HG02885 (cell line): ENCODE results near the gene ZNF492.
"Not testable (repeated sequence)": the region's sequence is repeated elsewhere in the genome, so short reads cannot be mapped to it uniquely, and the experiment has no call there.

Source experiments
- ATAC-seq: cut with Tn5 transposase; IDR thresholded peaks from one replicate; pipeline ENCODE4 v1.9.1; 2021; ENCODE audit warnings: mild to moderate bottlenecking; ENCODE audit not compliant: unreplicated experiment, poor library complexity

ZNF492 gene

GRCh38 chr19:22616659-22617058 is 17.5 kb upstream of the ZNF492 start:
- ATAC-seq = no peak

DNA sequence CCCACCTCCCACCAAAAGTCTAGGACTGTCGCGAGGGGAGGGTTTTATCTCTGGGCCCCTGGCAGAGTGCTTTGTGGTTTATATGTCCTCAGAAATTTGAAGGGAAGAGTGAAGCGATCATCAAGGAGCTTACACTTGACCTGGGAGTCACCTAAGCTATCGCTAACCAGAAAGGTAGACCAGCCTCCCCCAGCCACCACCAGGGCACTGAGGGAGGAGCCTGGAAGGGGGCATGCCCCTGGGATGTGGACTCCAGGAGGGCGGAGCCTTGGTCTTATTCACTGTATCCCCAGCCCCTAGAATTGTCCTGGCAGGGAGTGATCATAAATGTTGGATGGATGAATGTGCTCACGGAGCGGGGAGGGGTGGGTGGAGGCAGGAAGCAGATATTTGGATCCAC is 16.9 kb upstream of the ZNF492 start:
- ATAC-seq = not testable (repeated sequence)

DNA sequence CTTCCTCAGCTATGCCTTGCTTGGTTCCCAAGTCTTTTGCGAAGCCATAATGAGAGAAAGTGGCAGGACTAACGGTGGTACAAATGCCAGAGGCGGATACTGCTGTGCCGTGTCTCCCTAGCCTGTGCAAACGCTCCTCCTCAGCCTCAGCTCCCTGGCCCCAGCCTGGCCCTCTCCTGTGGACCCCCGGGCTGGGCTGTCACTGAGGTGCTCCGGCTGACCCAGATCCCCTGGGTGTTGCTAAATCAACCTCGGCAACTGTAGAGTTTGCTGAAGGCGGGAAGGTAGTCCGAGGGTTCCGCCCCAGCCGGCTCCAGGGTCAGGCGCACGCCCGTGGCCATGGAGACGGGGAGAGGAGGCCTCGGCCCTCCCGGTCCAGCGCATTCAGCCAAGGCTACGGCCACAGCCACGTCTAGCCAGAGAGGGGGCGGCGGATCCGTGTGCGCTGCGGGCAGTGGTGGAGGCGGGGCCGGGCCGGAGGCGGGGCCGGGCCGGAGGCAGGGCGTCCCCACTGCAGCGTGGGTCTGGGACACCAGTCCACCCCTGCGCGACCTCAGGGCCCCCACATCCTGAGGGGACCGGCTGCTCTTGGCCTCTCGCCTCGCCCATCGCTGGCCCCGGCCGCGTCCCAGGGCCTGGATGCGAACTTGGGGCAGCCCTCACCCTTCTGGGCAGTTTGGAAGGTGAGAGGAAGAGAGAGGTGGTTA is 16.4 kb upstream of the ZNF492 start:
- no peak for ATAC-seq

GRCh38 chr19:22619371-22619770 is 14.8 kb upstream of the ZNF492 start:
- ATAC-seq = no peak

DNA sequence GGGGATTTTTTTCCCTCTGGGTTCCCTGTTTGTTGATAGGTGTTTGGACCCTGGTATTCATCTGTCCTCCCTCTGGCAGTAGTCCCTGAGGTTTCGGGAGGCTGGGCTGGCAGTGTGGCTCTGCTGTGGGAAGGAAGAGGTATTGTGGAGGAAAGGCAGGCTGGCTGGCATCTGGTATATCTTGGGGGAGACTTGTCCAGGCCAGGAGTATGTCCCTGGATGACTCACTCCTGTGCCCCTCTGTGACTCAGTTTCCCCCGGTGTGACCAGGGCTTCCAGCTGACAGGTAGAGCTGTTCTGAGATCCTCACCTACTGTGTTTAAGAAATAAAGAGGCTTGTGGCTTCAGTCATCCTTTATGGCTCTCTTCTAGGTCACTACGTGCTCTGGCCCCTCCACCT is 14.2 kb upstream of the ZNF492 start:
- no peak for ATAC-seq

DNA sequence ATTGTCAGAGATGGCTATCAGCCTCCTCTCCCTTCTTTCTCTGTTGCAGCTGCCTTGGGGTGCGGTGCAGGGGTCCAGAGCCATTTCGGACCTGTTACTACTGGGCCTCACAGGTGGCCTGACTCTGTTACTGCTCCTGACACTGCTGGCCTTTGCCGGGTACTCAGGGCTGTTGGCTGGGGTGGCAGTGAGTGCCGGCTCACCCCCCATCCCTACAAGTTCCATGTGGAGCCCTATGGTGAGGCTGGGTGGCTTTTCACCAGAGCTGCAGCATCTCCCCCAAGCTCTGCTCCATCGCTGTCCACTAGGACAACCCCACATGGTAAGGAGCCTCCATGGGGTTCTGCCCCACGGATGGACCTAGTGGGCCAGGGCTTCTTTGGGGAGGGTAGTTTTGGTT is 13.7 kb upstream of the ZNF492 start:
- ATAC-seq = no peak

DNA sequence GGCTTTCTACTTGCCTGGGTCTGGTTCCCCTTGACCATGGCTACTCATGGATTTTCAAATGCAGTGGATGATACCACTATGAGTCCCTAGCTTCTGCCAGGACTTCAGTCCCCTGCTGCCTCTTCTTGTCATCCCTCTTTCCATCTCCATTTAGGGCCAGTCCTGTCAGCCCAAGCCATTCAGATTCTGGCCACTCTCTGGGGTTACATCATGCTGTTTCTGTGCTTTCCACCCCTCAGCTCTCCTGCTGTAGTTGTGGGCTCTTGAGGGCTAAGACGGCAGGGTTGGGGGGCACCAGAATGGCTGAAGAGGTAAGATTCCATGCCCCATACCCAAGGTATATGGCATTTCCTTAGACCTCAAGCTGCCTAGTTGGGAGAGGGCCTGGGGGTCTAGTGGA is 13.2 kb upstream of the ZNF492 start:
- no peak for ATAC-seq

GRCh38 chr19:22622020-22622419 is 12.1 kb upstream of the ZNF492 start:
- ATAC-seq = no peak

DNA sequence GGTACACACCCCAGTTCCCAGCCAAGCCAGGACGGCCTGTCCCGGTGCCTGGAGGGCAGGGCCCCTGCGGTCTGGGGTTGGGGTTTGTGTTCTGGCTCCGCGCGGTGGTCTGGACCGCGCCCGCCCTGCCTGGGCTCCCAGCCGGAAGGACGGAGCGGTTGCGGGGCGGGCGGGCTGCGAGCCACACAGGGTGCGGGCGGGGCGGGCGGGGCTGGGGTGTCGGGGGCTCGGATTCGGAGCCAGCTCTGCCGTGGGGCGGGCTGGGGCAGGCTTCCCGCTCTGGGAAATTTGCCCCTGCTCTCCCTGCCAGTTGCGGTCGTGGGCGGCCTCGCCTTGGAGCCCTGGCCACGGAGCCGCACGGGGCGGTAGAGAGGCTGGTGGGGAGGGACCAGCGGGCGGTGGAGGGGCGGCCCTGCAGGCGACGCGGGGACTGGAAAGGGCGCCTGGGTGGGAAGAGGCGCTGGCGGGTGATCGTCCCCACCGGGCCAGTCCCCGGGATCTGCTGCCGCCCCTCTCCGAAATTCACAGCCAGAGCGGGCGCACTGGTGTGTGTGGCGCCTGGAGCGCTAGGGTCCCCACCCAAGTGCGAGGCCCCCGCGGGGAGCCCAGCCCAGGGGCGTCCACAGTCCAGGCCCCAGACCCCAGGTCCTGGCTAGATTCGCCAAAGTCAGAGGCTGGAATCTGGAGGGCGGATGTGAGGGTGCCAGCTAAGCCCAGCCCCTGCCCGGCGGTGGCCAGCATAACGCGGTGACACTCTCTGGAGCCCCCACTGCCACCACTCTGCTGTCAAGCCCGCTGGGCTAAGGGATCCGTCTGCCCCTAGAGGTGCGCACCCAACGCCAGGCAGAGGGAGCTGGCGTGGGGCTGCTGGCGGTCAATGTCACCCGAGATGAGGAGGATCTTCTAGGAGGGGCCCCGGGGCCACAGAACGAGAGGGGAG is 11.0 kb upstream of the ZNF492 start:
- no peak for ATAC-seq

DNA sequence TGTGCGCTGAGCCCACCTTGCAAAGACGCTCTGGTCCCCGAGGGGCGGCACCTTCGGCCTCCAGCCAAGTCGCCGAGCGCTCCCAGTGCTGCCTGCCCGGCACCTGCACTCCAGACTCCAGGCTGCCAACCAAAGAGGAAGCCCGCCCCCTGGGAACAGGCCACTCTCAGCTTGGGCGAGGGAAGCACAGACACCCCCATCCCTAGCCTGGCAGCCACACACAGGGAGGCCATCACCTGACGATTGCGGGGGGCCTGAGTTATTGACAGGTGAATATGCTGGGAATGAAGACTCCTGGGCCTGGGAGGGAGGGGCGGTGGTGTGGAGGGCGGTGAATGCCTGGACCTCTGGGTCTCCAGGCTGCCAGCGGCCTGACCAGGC is 10.3 kb upstream of the ZNF492 start:
- no peak for ATAC-seq

GRCh38 chr19:22625266-22626035 is 8.7 kb upstream of the ZNF492 start:
- no peak for ATAC-seq

DNA sequence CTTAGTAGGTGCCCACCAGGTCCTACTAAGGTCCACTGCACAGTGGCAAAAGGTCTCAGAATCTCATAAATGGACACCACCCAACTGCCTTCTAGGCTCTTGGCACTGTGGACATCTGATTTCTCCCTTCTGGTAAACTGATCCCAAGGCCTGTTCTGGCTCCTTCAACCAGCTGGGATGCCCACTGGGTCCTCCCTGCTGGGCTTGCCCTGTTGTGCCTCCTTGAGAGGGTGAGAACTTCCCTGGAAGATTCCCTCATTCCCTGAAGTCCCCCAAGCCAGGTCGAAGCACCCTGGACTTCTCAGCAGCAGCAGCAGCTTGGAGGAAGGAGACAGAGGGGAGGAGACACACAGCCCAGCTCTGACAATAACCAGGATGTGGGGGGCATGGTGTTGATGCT is 6.6 kb upstream of the ZNF492 start:
- no peak for ATAC-seq

DNA sequence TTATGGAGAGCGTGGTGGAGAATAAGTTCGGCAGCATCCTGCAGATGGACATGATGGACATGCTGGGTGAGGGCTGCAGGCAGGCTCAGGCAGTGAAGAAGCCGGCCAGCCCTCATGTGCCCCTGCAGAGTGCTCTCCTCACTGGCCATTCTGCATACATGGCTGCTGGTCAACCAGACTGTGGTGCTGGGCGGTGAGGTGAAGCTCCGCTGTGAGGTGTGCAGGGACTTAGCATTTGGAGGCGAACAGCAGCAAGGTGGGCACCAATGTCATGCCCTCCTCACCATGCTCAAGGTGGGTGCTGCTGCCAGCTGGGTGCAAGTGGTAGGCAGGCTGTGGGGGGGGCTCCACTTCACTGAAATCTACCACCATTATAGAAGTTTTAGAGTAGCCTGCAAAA is 5.7 kb upstream of the ZNF492 start:
- no peak for ATAC-seq

DNA sequence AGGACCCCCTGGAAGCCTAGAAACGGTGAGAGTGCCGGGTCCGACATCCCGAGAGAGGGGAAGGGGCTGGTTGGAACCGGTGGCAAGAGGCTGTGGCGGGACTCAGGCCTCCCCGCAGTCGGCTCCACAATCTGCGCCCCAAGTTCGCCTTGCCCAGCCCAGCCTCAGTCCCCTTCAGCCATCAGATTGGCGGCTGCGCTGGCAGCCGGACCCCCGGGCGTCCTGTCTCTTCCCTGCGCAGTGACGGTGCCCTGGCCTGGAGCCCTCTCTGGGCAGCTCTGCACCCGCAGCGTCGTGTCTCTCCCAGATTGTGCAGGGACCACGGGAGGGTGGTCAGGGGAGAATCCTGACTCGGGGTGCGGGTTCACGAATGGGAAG is 315 bp downstream of the ZNF492 start:
- ATAC-seq = no peak

DNA sequence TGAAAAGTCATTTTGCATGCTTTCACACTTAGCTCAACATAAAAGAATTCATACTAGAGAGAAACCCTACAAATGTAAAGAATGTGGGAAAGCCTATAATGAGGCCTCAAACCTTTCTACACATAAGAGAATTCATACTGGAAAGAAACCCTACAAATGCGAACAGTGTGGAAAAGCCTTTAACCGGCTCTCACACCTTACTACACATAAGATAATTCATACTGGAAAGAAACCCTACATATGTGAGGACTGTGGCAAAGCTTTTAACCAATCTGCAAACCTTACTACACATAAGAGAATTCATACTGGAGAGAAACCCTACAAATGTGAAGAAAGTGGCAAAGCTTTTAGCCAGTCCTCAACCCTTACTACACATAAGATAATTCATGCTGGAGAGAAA is 51.4 kb downstream of the ZNF492 start:
- ATAC-seq = not testable (repeated sequence)

DNA sequence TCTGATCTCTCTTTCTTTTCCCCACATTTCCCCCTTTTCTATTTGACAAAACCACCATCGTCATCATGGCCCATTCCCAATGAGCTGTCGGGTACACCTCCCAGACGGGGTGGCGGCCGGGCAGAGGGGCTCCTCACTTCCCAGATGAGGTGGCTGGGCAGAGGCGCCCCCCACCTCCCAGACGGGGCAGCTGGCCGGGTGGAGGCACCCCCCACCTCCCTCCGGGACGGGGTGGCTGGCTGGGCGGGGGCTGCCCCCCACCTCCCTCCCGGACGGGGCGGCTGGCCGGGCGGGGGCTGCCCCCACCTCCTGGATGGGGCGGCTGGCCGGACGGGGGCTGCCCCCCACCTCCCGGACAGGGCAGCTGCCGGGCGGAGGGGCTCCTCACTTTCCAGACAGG is 68.5 kb downstream of the ZNF492 start:
- ATAC-seq = not testable (repeated sequence)

- ATAC-seq = not testable (repeated sequence)
Observed at GRCh38 chr19:22703096-22703495, 69.0 kb downstream of the ZNF492 start.

GRCh38 chr19:22708983-22709382 is 74.9 kb downstream of the ZNF492 start:
- ATAC-seq = no peak
